HG03039 (cell line): ENCODE results near the gene SLC35B2.

Experiments
- ATAC-seq: cut with Tn5 transposase; IDR thresholded peaks from one replicate; pipeline ENCODE4 v1.9.1; 2021; ENCODE audit warnings: mild to moderate bottlenecking, moderate library complexity; ENCODE audit not compliant: unreplicated experiment

Gene SLC35B2

DNA sequence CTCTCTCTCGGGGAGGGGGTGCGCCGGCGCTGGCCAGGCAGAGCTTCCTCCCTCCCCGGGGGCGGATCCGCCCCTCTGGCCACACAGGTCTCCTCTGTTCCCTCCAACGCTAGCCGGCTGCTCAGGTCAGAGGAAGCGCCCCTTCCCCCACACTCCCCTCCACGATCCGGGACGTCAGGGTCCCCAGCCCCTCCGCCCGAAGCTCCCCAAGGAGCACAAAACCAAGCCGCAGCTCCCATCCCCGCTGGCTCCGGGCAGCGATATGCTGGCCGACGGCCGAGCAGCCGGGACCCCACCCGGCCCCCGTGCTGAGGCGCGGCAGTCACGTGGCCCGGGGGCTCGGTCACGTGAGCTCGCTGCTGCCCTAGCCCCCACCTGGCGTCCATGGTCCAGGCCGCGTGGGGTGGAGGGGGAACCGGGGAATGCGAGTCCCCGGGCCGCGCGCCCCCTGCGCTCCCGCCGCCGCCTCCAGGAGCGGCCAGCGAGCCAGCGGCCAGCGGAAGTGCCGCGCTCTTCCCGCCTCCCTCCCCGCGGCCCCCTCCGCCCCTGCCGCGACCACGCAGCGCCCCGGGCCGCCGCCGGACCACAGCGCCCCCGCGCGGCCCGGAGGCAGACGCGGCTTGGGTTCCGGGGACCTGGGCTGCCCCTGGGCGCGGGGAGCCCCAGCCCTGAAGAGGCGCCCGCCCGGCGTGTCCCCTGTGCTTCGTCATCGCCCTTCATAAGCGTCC is at the start of gene SLC35B2:
Gene SLC35B2, minus strand, starts transcription at position 504 of the 728 bp plus-strand sequence. Its CDS starts 118 bp downstream, at position 386.
- peak; percentile 39 for ATAC-seq

GRCh38 chr6:44306710-44307109 is 49.4 kb upstream of the SLC35B2 start:
- ATAC-seq, result no peak

- no peak for ATAC-seq
Measured at GRCh38 chr6:44305200-44305725, 47.9 kb upstream of the SLC35B2 start.

- no peak for ATAC-seq
Measured at GRCh38 chr6:44304282-44305199, 47.2 kb upstream of the SLC35B2 start.

- no peak for ATAC-seq
Measured at GRCh38 chr6:44303842-44304241, 46.5 kb upstream of the SLC35B2 start.

- no peak for ATAC-seq
Measured at GRCh38 chr6:44302856-44303255, 45.5 kb upstream of the SLC35B2 start.

- ATAC-seq, result no peak
Measured at GRCh38 chr6:44301782-44302564, 44.6 kb upstream of the SLC35B2 start.

- ATAC-seq, result no peak
Measured at GRCh38 chr6:44301106-44301505, 43.8 kb upstream of the SLC35B2 start.

GRCh38 chr6:44300292-44300823 is 43.0 kb upstream of the SLC35B2 start:
- ATAC-seq, result no peak

GRCh38 chr6:44298864-44299263 is 41.5 kb upstream of the SLC35B2 start:
- no peak for ATAC-seq

DNA sequence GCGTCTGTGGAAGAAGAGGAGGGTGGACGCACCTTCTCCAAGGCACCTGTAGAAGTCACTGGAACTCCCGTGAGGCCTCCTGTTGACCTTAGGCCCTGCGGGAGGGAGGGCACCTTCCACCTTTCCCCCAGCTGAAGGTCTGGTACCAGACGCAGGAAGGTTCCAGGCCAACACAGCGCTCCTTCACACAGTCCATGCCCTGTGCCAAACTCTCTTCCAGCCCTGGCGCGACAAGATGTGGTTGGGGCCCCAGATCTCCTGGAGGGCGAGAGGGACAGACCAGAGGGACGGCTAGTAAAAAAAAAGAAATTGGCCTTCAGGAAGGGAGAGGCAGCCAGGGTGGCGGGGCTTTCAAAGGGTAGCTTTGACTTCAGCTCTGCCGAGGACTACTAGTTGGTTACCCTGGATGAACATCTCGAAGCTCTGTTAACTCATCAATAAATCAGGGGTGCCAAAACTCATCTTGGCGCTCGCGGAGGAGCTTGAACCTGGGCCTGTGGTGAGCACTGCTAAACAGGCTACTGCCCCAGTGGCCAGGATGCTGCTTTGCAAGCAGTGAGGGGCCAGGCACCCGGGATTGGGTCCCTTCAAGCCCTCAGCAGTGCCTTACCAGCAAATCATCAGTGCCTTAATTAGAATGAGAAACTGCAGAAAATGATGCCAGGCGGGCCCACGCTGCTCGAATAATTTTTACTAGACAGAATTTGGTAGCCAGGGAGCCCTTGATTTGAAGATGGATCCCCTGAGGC is 40.9 kb upstream of the SLC35B2 start:
- no peak for ATAC-seq

DNA sequence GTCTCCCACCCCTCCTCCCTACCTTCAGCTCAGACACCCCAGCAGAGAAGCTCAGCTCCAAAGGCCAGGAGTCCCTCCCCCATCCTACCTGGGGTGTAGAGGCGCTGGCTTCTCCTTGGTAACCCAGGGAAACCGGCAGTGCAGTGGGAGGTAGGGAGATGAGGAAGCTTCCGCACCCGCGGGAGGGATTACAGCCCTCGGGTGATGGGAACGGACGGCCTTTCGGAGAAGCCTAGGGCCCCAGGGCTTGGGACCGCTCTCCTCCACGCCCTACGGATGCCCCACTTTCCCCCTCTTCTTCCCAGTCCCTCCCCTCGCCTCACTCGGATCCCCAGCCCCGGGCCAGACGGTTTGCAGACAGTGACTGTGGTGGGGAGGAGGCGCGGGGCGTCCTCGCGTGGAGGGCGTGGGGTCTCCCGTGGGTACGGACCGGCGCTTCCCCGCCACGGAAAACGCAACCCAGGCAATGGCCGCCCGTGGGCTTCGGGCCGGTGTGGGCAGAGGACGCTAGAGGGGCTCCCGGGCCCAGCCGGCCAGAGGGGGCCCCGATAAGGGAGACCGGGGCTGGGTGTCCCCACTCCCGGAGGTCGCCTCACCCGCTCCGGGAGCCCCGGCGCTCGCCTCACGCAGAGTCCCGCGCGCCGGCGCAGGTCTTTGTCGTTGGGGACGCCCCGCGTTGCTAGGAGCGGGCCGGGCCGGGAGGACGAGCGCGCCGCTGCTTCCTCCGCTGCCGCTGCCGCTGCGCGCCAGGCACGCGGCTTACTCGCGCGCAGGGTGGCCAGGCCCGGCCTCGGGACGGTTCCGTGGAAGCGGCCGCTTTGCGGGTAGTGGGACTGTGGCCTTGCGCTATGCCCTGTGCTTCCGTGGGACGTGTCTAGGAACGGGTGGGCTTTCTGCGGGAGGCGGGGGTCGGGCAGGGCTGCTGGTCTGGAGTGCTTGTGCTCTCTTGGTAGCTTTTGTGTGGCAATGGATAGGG is 40.0 kb upstream of the SLC35B2 start:
- ATAC-seq, result no peak

- no peak for ATAC-seq
Measured at GRCh38 chr6:44294832-44295791, 37.8 kb upstream of the SLC35B2 start.

- ATAC-seq, result no peak
Measured at GRCh38 chr6:44292661-44293365, 35.5 kb upstream of the SLC35B2 start.

DNA sequence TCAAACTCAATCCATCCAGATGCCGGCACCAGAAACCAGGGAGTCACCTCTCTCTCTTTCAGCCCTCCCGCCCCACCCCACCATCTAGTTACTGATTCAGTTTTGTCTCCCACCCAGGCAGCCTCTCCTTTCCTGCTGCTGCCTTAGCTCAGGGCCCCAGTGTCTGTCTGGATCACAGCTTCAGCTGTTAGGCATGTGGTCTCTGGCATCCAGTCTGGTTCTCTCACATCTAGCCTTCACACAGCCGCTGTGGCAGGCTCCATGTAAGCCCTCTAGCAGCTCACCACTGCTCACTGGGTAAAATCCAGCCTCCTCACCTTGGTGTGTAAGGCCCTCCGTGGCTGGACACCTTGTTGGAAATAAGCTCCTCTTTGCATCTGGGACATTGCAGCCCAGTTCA is 34.5 kb upstream of the SLC35B2 start:
- ATAC-seq, result no peak

GRCh38 chr6:44289726-44290260 is 32.5 kb upstream of the SLC35B2 start:
- ATAC-seq, result no peak

GRCh38 chr6:44286747-44287146 is 29.4 kb upstream of the SLC35B2 start:
- no peak for ATAC-seq
